ENCODE data around the gene SBK2.

GRCh38 chr19:55535965-55536350, 975 bp downstream of the SBK2 start:
- no peak for TF ChIP-seq EZH2 (IDR thresholded peaks at IDR 0.05; ENCODE audit: low read length, missing control alignments)
- no peak for TF ChIP-seq CTCF (conservative IDR thresholded peaks at IDR 0.05 in 1 of 2, IDR thresholded peaks at IDR 0.05 in 1 of 2; ENCODE audit: low read depth in 1 of 2, low read length in 2 of 2)
